GM12892 (cell line): ENCODE data around the gene ATP23.

ENCODE experiments used
- DNase-seq: peaks from one replicate; pipeline ENCODE4 v3.0.0; 2011; ENCODE audit not compliant: insufficient read length
- FAIRE-seq: peaks from 2 replicates; lab custom pipeline; 2011; peaks lifted over from hg19 to GRCh38; lab: Jason Lieb, UNC
- POLR2A ChIP-seq: IDR thresholded peaks from 2 replicates; pipeline ENCODE4 v1.6.1; 2011; ENCODE audit warnings: low read depth, low read length, control low read depth
- POLR2AphosphoS5 ChIP-seq: IDR thresholded peaks from 2 replicates; pipeline ENCODE4 v1.6.1; 2011; ENCODE audit warnings: low read depth, low read length, control low read depth
- TAF1 ChIP-seq: IDR thresholded peaks from 2 replicates; pipeline ENCODE4 v1.6.1; 2011; ENCODE audit warnings: low read depth, mild to moderate bottlenecking, control low read depth, low read length, borderline replicate concordance

The ATP23 gene

DNA sequence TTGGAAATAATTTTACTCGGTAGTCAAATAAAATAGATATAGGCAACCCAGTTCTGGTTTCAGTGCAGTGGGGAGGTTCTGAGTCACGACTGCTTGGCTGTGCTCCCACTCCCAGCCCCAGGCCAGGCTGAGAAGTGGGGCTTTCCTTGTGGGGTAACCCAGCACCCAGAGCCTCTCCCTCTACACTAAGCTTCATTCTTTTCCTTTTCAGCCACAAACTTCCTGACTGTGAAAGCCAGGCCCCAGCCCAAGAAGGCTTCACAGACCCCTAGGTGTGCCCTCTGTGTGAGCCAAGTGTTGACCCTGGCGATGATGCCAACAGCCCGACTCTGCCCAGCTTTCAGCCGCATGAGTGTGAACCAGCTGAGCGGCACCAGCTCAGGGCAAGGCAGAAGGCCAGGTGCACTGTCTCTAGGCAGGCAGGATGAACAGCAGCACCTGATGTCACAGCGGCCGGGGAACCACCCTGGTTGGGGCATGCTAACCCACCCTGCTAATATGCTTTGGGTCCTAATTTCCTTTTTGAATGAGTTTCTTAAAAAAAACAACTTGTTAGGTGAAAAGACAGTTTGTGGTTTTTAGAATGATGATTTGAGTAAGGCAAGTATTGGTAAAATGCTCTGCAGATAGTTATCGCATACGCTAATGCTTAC lies 42.2 kb upstream of the ATP23 start:
- no peak for TF ChIP-seq TAF1
- TF ChIP-seq POLR2A, result peak; percentile 50; the same call in 1 of the 2 replicates
- no peak for TF ChIP-seq POLR2AphosphoS5
- peak; percentile 97 for FAIRE-seq
- peak; percentile 51 for DNase-seq

DNA sequence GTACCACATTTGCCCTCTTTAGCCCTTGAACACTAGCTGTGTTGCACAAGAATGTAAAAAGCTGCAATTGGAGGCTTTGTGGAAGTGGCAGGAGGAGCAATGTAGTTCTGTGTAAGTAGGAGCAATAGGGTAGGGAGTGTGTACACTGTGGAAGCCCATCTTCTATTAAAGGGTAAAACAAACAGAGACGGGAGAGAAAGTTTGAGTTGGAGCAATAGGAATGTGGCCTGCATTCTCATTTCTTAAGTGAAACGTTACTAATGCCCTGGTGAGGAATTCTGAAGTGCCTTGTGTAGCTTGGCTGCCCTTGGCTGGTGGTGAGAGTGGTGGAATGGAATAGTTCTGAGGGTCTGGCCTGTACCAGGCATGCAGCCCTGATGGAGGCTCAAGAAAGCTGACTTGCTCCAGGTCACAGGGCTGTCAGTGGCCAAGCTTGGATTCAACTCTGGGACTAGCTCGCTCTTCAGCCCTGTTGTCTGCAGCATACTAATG lies 38.8 kb upstream of the ATP23 start:
- TF ChIP-seq TAF1, result no peak
- no peak for TF ChIP-seq POLR2A
- DNase-seq (no peak), FAIRE-seq (no peak)

DNA sequence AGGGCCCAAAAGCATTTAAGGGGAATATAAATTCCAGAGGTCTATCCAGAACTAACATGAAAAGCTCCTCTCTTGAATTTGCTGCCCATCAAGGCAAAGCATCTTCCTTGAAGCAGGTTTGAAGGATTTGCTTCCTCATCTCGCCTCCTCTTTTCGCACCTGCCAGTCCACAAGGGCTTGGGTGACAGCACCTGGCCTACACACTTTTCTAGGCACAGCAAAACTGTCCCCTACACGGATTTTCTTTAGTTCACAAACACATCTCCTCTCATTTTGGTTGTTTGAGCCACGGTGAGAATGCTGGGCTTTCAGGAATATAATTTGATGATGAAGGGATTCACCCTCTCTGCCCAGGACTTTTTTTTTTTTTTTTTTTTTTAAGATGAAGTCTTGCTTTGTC lies 36.9 kb upstream of the ATP23 start:
- DNase-seq (no peak), FAIRE-seq (no peak)
- TF ChIP-seq TAF1 (no peak), POLR2A (no peak), POLR2AphosphoS5 (no peak)

DNA sequence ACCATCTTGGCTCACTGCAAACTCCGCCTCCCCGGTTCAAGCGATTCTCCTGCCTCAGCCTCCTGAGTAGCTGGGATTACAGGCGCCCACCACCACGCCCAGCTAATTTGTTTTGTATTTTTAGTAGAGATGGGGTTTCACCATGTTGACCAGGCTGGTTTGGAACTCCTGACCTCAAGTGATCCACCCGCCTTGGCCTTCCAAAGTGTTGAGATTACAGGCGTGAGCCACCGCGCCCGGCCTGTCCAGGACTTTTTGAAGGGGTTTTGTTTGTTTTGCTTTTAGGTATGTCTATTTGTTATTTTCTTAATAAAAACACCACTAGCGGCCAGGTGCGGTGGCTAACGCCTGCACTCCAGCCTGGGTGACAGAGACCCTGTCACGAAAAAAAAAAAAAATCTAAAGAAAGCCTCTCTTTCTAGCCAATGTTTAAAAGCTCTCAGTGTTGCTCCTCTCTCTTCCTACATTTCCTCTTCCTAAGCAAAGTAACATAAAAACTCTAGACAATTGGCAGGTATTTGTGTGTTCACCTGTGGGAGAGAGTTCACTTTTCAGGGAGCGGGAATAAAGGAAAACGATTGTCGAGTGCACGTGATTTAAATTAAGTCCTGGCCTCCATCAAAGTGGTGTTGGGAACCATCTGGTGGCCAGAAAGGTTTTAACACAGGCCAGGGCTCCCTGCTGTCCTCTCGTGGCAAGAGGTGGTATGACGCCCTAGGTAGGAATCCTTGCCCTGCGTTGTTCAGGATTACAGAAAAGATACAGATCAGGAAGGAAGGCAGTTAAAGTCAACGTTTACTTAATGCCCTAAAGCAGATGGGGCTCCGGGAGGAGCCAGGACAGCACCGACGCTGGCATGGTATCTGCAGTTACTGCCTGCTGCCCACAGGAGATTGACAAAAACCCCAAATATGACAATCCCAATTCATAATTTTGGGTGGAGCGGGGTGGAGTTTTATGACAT lies 36.2 kb upstream of the ATP23 start:
- peak; percentile 40 for DNase-seq
- FAIRE-seq, result peak; percentile 90

DNA sequence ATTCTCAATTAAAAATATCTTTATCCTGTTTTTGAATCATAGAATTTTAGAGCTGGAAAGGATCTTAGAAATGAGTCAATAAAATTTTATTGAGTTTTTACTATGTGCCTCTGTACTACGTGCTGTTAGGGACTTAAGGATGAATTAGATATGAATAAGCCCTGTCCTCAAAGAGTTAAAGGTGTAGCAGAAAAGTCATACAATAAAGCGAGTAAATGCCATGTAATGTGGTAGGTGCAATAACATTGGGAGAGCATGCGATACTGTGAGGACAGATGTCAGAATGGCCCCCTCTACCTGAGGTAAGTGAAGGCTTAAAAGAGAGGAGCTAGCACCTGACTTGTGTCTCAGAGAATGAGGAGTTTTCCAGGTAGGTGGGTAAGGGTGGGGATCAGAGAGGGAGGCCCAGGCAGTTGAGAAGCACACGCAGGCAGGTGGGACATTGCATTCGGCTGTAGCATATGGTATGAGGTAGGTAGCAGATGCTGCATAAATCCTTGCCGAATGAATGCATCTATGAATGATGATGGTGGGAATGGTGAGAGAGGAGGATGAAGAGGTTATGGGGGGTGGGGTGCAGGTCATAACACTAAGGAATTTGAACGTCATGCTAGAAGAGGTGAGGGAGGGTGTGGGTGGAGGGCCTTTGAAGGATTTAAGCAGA lies 35.4 kb upstream of the ATP23 start:
- DNase-seq (no peak), FAIRE-seq (no peak)
- TF ChIP-seq TAF1 (no peak), POLR2A (no peak), POLR2AphosphoS5 (no peak)

More for the DNA sequence above, 36.2 kb upstream of the ATP23 start:
- TF ChIP-seq TAF1, result no peak

DNA sequence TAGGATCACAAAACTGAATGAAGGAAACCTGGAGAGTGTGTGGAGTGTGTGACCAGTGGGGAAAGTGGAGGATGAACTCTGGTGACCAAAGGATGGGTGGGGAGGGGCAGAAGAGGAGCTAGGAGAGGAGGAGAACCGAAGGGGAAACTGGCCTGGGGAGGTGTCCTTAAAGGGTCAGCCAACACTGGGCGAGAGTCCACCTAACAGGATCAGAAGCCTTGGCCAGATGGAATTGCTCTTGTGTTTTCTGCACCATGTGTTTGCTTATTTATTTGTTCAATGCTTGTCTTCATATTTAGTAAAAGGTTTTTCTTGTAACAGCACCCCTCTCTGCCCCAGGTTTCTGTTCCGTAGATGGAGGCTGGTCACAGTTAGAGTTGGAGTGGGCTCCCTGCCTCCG lies 34.5 kb upstream of the ATP23 start:
- TF ChIP-seq POLR2AphosphoS5, result no peak
- TF ChIP-seq TAF1, result no peak
- TF ChIP-seq POLR2A, result no peak
- DNase-seq (no peak), FAIRE-seq (no peak)

DNA sequence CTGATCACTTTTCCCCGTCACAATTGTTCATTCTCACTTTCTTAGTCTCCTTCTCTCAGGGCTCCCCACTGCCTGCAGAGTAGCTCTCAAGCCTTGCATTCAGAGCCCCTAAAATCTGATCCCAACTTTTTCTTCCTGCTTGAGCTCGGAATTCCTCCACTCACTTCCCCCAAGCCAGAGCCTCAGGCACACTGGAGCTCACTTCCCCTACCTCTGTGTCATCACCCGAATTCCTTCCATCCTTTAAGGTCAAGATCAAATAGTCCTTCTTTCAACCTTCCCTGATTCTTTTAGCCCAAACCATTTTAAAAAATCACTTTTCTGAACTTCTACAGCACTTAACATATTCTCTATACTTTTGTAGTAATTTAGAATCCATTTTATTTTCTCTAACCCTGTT lies 34.1 kb upstream of the ATP23 start:
- no peak for TF ChIP-seq POLR2AphosphoS5
- no peak for TF ChIP-seq TAF1
- FAIRE-seq, result no peak
- no peak for DNase-seq

DNA sequence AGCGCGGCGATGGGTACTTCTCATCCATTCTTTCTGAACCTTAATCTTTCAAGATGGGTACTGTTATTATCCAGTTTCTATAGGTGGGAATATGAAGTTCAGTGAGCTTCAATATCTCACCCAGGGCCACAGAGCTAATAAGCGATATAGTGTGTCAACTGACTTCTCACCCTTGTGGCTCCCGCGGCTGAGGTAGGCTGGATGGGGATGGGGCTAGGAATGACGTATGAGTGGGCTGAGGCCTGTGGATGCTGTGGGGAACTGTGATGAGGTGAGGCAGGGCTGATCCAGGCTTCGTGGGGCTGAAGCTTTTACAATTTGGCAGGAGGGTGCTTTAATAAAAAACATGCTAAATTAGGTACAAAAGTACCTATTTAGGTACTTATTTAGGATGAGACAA lies 32.9 kb upstream of the ATP23 start:
- no peak for FAIRE-seq
- TF ChIP-seq POLR2A (no peak), POLR2AphosphoS5 (no peak), TAF1 (no peak)
- DNase-seq, result no peak

DNA sequence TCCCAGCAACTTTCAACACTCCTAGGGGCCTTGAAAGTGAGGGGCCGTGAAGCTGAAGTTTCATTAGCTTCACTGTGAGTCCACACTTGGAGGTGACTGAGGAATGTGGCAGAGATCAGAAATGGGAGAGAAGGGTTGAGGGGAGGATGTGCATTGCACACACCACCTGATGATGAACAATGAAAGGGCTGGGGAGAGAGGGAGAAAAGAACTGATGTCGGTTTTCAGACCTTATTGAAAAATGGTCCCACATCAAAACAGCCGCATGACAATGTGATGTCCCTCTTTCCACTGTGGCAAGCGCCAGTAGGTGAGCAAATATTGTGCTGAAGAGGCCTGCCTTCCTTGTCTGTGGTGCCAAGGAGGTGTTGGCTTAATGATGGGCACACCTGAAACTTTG lies 32.3 kb upstream of the ATP23 start:
- DNase-seq, result no peak
- FAIRE-seq, result no peak
- TF ChIP-seq POLR2A (no peak), POLR2AphosphoS5 (no peak), TAF1 (no peak)

DNA sequence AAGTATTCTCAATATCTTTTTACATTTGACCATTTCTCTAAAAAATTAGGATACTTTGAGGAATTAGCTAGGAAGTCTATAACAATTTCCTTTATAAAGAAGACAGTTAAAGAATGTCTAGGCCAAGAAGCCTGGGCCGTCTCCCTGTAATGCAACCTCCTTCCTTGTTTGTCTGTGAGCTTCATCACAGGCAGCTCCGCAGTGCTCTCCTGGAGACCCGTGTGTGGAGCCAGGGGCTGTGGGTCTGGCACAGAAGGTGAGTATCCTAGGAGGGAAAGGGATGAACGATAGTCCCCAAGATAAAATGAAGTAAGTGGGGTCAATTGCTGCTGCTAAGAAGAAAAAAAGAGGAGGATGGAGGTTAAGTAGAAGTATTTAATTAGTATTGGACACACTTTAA lies 31.8 kb upstream of the ATP23 start:
- DNase-seq, result no peak
- no peak for FAIRE-seq
- TF ChIP-seq POLR2AphosphoS5 (no peak), TAF1 (no peak), POLR2A (no peak)

DNA sequence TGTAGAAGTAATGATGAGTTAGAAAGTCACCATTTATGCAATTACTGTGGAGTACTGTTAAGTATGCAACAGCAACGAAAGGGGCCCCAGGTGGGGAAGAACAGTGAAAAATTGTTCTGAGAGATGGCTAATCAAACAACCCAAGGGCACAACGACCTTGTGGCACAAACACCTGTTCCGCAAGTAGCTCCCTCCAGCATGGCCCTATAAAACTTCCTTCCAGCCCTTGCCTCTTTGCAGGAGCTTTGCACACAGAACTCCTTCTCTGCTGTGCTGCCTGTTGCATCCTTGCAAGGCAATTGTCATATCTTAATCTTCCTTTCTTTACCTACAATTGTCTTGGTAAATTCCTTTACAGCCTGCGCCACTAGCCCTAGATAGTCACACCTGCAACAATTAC lies 23.2 kb upstream of the ATP23 start:
- no peak for FAIRE-seq
- TF ChIP-seq TAF1 (no peak), POLR2A (no peak), POLR2AphosphoS5 (no peak)

More for the DNA sequence above, 23.2 kb upstream of the ATP23 start:
- no peak for DNase-seq
